Ramos (cell line): Measurements from ENCODE around the gene FOXK2.

Source experiments
- in situ Hi-C: fragments of 300-500 bp; cut with MboI; formaldehyde crosslinking; loops from one replicate; pipeline ENCODE4 v1.14.3; 2022; ENCODE audit warnings: low sequenced_read_pairs; ENCODE audit not compliant: unreplicated experiment

The FOXK2 gene

GRCh38 chr17:82630212-82630611 lies 110.7 kb downstream of the FOXK2 start:
- in situ Hi-C loops: no loop called here

GRCh38 chr17:82631544-82631943 lies 112.0 kb downstream of the FOXK2 start:
- in situ Hi-C loops: no loop called here

DNA sequence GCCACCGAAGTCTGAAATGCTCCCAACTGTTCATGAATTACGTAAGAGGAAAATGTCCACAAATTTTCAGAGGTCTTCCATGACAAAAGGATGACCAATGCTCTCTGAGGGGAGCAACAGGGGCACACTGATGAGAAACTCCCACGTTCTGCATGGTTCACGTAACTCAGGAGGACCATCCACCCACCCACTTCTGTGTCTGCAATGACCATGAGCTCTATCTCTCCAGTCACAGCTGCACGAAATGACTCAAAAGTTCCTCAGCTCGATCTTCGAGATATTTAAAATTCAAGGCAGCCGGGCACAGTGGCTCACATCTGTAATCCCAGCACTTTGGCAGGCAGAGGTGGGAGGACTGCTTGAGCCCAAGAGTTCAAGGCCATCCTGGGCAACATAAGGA lies 112.9 kb downstream of the FOXK2 start:
- in situ Hi-C loops: no loop called here

DNA sequence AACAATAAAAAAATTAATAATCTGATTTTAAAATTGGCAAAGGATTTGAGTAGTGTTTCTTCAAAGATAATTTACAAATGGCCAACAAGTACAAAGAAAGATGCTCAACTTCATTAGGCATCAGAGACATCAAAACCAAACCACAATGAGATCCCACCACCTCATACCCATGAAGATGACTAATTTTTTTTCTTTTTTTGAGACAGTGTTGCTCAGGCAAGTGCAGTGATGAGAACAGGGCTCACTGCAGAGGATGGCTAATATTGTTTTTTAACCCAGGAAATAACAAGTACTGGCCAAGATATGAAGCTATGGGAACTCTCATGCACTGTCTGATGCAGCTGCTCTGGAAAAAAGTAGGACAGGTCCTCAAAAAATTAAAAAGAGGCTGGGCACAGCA lies 113.8 kb downstream of the FOXK2 start:
- in situ Hi-C loops: no loop called here

- in situ Hi-C loops: no loop called here
Observed at GRCh38 chr17:82636626-82637598, 117.4 kb downstream of the FOXK2 start.

- in situ Hi-C loops: no loop called here
Observed at GRCh38 chr17:82638183-82638773, 118.7 kb downstream of the FOXK2 start.

GRCh38 chr17:82639628-82640027 lies 120.1 kb downstream of the FOXK2 start:
- in situ Hi-C loops: no loop called here

DNA sequence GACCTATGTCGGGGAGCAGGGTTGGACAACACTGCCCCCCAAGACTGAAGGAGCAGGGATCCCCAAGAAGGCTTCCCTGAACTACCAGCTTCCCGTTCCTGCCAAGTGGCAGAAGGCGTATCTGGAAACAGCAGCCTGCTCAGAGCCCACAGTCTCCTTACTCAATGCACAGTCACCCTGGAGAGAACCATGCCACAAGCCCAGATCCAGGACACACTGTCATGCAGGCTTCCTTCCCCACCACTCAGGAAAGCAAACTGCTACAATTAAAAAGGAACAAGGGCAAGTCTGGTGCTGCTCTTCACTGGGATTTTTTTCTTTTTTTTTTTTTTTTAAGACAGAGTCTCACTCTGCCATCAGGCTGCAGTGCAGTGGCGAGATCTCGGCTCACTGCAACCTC lies 120.5 kb downstream of the FOXK2 start:
- in situ Hi-C loops: no loop called here

DNA sequence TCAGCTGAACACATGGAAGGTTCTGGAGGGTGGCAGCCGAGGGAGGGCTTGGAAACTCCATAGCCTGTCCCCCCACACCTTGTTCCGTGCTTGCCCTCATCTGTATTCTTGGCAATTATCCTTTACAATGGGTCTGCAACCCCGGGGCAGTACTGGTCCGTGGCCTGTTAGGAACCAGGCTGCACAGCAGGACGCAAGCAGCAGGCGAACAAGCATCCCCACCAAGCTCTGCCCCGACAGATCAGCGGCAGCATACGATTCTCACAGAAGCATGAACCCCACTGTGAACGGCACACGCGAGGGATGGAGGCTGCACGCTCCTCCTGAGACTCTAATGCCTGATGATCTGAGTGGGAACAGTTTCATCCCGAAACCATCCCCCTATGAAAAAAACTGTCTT lies 122.5 kb downstream of the FOXK2 start:
- in situ Hi-C loops: no loop called here

DNA sequence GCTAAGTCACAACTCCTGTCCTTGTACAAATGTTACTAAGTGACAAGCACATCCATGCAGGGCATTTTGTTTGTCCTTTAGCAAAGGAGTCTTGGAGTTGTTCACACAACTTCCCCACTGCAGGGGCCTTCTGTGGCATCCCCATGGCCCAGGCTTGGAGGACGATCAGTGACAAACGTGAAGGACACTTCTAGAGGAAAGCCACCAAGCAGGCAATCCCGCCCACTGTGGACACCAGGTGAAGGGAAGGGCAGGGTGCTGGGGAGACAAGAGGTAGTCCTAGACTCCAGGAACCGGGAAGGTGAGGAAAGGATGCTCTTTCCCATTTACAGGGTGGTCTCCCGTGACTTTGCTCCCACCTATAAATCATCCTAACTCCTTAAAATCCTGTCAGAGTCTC lies 124.6 kb downstream of the FOXK2 start:
- in situ Hi-C loops: no loop called here

DNA sequence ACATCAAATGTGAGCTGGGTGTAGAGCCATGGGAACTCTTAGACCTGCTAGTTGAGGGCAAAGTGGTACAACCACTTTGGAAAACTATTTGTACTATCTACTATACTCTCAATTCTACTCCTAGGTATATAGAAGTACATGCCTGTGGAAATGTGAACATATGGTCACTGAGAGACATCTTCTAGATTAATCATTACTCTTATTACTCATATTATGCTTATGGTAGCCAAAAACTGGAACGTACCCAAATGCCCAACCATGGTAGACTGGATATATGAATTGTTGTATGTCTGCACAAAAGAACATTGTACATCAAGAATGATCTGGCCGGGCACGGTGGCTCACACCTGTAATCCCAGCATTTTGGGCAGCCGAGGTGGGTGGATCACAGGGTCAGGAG lies 126.0 kb downstream of the FOXK2 start:
- in situ Hi-C loops: no loop called here

DNA sequence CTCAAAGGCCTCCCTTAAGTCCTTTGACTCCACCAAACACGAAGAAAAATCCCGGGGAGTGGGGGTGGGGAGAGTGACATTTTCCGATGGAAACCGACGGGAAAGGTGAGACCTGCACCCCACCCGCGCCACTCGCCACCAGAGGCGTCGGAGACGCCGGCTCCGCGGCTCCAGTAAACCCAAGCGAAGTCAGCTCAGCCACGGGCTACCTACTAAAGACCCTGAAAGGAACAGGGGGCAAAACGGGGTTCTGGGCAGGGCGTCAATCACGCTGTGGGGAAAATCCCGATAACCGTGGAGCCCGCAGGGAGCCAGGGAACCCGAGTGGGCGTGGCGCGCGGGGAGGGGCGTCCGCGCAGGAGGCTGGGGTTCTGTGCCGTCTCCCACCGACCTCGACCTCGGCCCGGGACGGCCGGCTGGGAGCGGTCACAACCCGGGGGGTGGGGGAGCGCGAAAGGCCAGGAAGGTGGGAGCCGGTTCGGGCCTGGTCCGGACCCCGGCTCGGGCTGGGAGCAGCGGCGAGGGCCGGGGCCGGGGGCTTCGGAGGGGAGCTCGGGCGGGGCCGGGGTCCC lies 128.1 kb downstream of the FOXK2 start:
- in situ Hi-C loops: no loop called here

DNA sequence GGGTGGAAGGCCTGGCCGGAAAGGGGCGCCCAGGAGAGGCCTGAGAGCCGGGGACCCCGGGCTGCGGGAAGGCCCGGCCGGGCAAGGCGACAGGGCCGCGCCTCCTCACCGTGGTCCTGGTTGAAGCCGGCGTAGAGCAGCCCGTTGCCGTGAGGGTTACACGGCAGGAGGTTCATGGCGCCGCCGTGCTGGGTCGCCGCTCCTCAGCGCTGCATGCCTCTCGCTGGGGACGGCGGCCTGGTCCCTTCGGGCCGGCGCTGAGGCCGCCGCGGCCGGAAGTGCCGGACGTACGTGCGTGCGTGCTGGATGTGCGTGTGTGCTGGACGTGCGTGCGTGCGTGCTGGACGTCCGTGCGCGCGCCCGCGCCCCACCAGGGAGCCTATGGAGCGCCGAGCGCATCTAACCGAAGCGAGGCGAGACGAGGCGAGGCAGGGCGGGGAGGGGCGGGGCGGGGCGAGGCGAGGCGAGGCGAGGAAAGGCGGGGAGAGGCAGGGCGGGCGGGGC lies 128.7 kb downstream of the FOXK2 start, which contains the start of gene WDR45B:
Gene WDR45B, minus strand, starts transcription at position 280 of the 504 bp plus-strand sequence. Its CDS starts 104 bp downstream, at position 176.
- in situ Hi-C loops: no loop called here

DNA sequence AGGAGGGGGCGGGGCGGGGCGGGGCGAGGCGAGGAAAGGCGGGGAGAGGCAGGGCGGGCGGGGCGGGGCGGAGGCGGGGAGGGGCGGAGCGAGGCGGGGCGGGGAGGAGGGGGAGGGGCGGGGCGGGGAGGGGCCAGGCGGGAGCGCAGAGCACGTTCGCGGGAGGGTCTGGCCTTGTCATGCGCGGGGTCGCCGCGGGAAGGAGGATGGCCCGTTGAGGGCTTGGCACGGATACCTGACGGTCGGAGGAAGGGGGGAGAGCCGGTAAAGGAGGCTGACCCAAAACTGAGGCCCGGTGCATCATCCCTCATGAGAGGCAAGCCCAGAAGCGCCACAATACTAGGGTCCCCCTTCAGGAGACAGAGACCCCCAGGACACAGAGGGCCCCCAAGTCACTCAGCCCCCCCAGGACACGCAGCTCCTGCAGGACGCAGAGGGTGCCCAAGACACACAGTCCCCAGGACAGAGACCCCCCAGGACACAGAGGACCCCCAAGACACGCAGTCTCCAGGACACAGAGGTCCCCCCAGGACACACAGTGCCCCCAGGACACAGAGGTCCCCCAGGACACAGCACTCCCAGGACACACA lies 129.3 kb downstream of the FOXK2 start:
- in situ Hi-C loops: no loop called here

- in situ Hi-C loops: loop anchor here (10.0 kb wide), 1 partner anchor 105 kb away; the partner anchor contains the start of gene TBCD
Observed at GRCh38 chr17:82649501-82650261, 130.1 kb downstream of the FOXK2 start.

GRCh38 chr17:82650723-82651122 lies 131.2 kb downstream of the FOXK2 start:
- in situ Hi-C loops: loop anchor here (10.0 kb wide), 1 partner anchor 104 kb away; the partner anchor contains the start of gene TBCD

- in situ Hi-C loops: loop anchor here (10.0 kb wide), 1 partner anchor 101 kb away; the partner anchor contains the start of gene TBCD
Observed at GRCh38 chr17:82653651-82654528, 134.4 kb downstream of the FOXK2 start.
